ENCODE data around the gene MOCS3.
A peak's percentile ranks its signal among the peaks of the same experiment; 100 is the strongest.

Gene MOCS3

GRCh38 chr20:50932691-50933280 is 25.8 kb upstream of the MOCS3 start:
- Histone ChIP-seq H3K4me1 (ENCODE audit: control insufficient read depth in 1 of 2, insufficient read depth in 1 of 2, low read depth in 1 of 2, low read length in 1 of 2) (peaks cover 19 to 37% of the 10 kb centered on the region in 2 experiments), H3K4me3 (ENCODE audit: low read depth in 1 of 2, low read length in 1 of 2) (no peak overlapping the region), H3K9me3 (no peaks in the 10 kb centered on the region), H3K27ac (peak overlapping the region; percentile 94), H3K36me3 (peaks cover 40% of the 10 kb centered on the region), H3K27me3 (no peaks in the 10 kb centered on the region)
- TF ChIP-seq CTCF (IDR thresholded peaks at IDR 0.05): no peak

GRCh38 chr20:50933589-50933988 is 25.0 kb upstream of the MOCS3 start:
- Histone ChIP-seq H3K9me3 (no peaks in the 10 kb centered on the region), H3K4me3 (ENCODE audit: low read depth in 1 of 2, low read length in 1 of 2) (no peak overlapping the region), H3K27ac (no peak overlapping the region), H3K27me3 (no peaks in the 10 kb centered on the region), H3K36me3 (peaks cover 48% of the 10 kb centered on the region), H3K4me1 (ENCODE audit: control insufficient read depth in 1 of 2, insufficient read depth in 1 of 2, low read depth in 1 of 2, low read length in 1 of 2) (peaks cover 19 to 29% of the 10 kb centered on the region in 2 experiments)
- no peak for TF ChIP-seq CTCF (IDR thresholded peaks at IDR 0.05)

GRCh38 chr20:50943069-50943468 is 15.5 kb upstream of the MOCS3 start:
- H3K36me3 ChIP-seq: peaks cover 96% of the 10 kb centered on the region
- no peak for TF ChIP-seq CTCF (IDR thresholded peaks at IDR 0.05)
- H3K4me1 ChIP-seq (ENCODE audit: control insufficient read depth in 1 of 2, insufficient read depth in 1 of 2, low read depth in 1 of 2, low read length in 1 of 2): no peaks in the 10 kb centered on the region
- no peaks in the 10 kb centered on the region for H3K9me3 ChIP-seq
- H3K27me3 ChIP-seq: no peaks in the 10 kb centered on the region
- H3K4me3 ChIP-seq (ENCODE audit: low read depth in 1 of 2, low read length in 1 of 2): no peak overlapping the region
- H3K27ac ChIP-seq: no peak overlapping the region

GRCh38 chr20:50948132-50948785 is 10.4 kb upstream of the MOCS3 start:
- Histone ChIP-seq H3K36me3 (peaks cover 96% of the 10 kb centered on the region), H3K4me1 (ENCODE audit: control insufficient read depth in 1 of 2, insufficient read depth in 1 of 2, low read depth in 1 of 2, low read length in 1 of 2) (no peaks in the 10 kb centered on the region)

GRCh38 chr20:50953196-50953595 is 5.4 kb upstream of the MOCS3 start:
- TF ChIP-seq CTCF (IDR thresholded peaks at IDR 0.05): no peak
- Histone ChIP-seq H3K36me3 (peaks cover 67% of the 10 kb centered on the region), H3K4me1 (ENCODE audit: control insufficient read depth in 1 of 2, insufficient read depth in 1 of 2, low read depth in 1 of 2, low read length in 1 of 2) (peaks cover 10 to 18% of the 10 kb centered on the region in 2 experiments), H3K4me3 (ENCODE audit: low read depth in 1 of 2, low read length in 1 of 2) (no peak overlapping the region), H3K27me3 (no peaks in the 10 kb centered on the region), H3K9me3 (no peaks in the 10 kb centered on the region), H3K27ac (no peak overlapping the region)

More at GRCh38 chr20:50948132-50948785, 10.4 kb upstream of the MOCS3 start:
- no peak for TF ChIP-seq CTCF (IDR thresholded peaks at IDR 0.05)
- Histone ChIP-seq H3K27ac (no peak overlapping the region), H3K9me3 (no peaks in the 10 kb centered on the region), H3K27me3 (no peaks in the 10 kb centered on the region), H3K4me3 (ENCODE audit: low read depth in 1 of 2, low read length in 1 of 2) (no peak overlapping the region)
